Measurements from ENCODE around the gene FAM184B.

Gene FAM184B

GRCh38 chr4:17787315-17787714, 5.9 kb upstream of the FAM184B start:
- H3K79me2 ChIP-seq (ENCODE audit: low read length), result no peaks in the 10 kb centered on the region
- no peak overlapping the region for H3K4me3 ChIP-seq (ENCODE audit: low read length)

GRCh38 chr4:17786567-17786966, 5.1 kb upstream of the FAM184B start:
- no peak overlapping the region for H3K9ac ChIP-seq (ENCODE audit: low read length)
- no peaks in the 10 kb centered on the region for H3K79me2 ChIP-seq (ENCODE audit: low read length)
- H3K4me3 ChIP-seq (ENCODE audit: low read length), result no peak overlapping the region
- H3K9me2 ChIP-seq (replicated peaks; ENCODE audit: insufficient read depth, low read length), result no peaks in the 10 kb centered on the region
- no peak for DNase-seq
- H2AFZ ChIP-seq (ENCODE audit: low read length), result no peak overlapping the region
- no peaks in the 10 kb centered on the region for H3F3A ChIP-seq (ENCODE audit: insufficient read depth, low read length)
- TF ChIP-seq EZH2 (optimal IDR thresholded peaks at IDR 0.05; ENCODE audit: low read depth, low read length), result no peak
- no peak for TF ChIP-seq EZH2phosphoT487 (IDR thresholded peaks at IDR 0.05; ENCODE audit: low read length)
- no peak for TF ChIP-seq CTCF (IDR thresholded peaks at IDR 0.05; ENCODE audit: low read length)
- H4K20me1 ChIP-seq (ENCODE audit: insufficient read depth, low read length), result no peaks in the 10 kb centered on the region
- H3K4me1 ChIP-seq (ENCODE audit: low read length), result peaks cover 4% of the 10 kb centered on the region; the same call in 1 of the 2 replicates
- no peaks in the 10 kb centered on the region for H3K9me3 ChIP-seq (replicated peaks; ENCODE audit: insufficient read depth, low read length)
- H3K4me2 ChIP-seq (ENCODE audit: low read depth, low read length), result no peak overlapping the region
- H3K27me3 ChIP-seq (replicated peaks; ENCODE audit: insufficient read depth, low read length), result no peaks in the 10 kb centered on the region
- H3K27ac ChIP-seq (ENCODE audit: low read length), result no peak overlapping the region
- H3K36me3 ChIP-seq (replicated peaks; ENCODE audit: insufficient read depth, low read length), result no peaks in the 10 kb centered on the region

More at GRCh38 chr4:17787315-17787714, 5.9 kb upstream of the FAM184B start:
- Histone ChIP-seq H3K4me1 (ENCODE audit: low read length) (peaks cover 4% of the 10 kb centered on the region; the same call in 1 of the 2 replicates), H2AFZ (ENCODE audit: low read length) (no peak overlapping the region), H3K9me2 (replicated peaks; ENCODE audit: insufficient read depth, low read length) (no peaks in the 10 kb centered on the region), H3K27me3 (replicated peaks; ENCODE audit: insufficient read depth, low read length) (no peaks in the 10 kb centered on the region), H4K20me1 (ENCODE audit: insufficient read depth, low read length) (no peaks in the 10 kb centered on the region), H3K27ac (ENCODE audit: low read length) (no peak overlapping the region), H3K4me2 (ENCODE audit: low read depth, low read length) (no peak overlapping the region), H3F3A (ENCODE audit: insufficient read depth, low read length) (no peaks in the 10 kb centered on the region), H3K9ac (ENCODE audit: low read length) (no peak overlapping the region), H3K36me3 (replicated peaks; ENCODE audit: insufficient read depth, low read length) (no peaks in the 10 kb centered on the region), H3K9me3 (replicated peaks; ENCODE audit: insufficient read depth, low read length) (no peaks in the 10 kb centered on the region)
- TF ChIP-seq EZH2phosphoT487 (IDR thresholded peaks at IDR 0.05; ENCODE audit: low read length) (no peak), CTCF (IDR thresholded peaks at IDR 0.05; ENCODE audit: low read length) (no peak), EZH2 (optimal IDR thresholded peaks at IDR 0.05; ENCODE audit: low read depth, low read length) (no peak)
- no peak for DNase-seq

- Histone ChIP-seq H3K9me2 (replicated peaks; ENCODE audit: insufficient read depth, low read length) (no peaks in the 10 kb centered on the region), H3K36me3 (replicated peaks; ENCODE audit: insufficient read depth, low read length) (no peaks in the 10 kb centered on the region), H3K27me3 (replicated peaks; ENCODE audit: insufficient read depth, low read length) (no peaks in the 10 kb centered on the region), H3F3A (ENCODE audit: insufficient read depth, low read length) (no peaks in the 10 kb centered on the region), H2AFZ (ENCODE audit: low read length) (no peak overlapping the region), H3K27ac (ENCODE audit: low read length) (no peak overlapping the region), H3K4me2 (ENCODE audit: low read depth, low read length) (no peak overlapping the region), H4K20me1 (ENCODE audit: insufficient read depth, low read length) (no peaks in the 10 kb centered on the region), H3K9me3 (replicated peaks; ENCODE audit: insufficient read depth, low read length) (no peaks in the 10 kb centered on the region), H3K4me3 (ENCODE audit: low read length) (no peak overlapping the region), H3K4me1 (ENCODE audit: low read length) (peaks cover 4% of the 10 kb centered on the region; the same call in 1 of the 2 replicates), H3K79me2 (ENCODE audit: low read length) (no peaks in the 10 kb centered on the region), H3K9ac (ENCODE audit: low read length) (no peak overlapping the region)
- TF ChIP-seq EZH2phosphoT487 (IDR thresholded peaks at IDR 0.05; ENCODE audit: low read length) (no peak), CTCF (IDR thresholded peaks at IDR 0.05; ENCODE audit: low read length) (no peak), EZH2 (optimal IDR thresholded peaks at IDR 0.05; ENCODE audit: low read depth, low read length) (no peak)
- no peak for DNase-seq
These were observed 4.4 kb upstream of the FAM184B start for GRCh38 chr4:17785858-17786257.
